Measurements from ENCODE around the gene RBBP8NL. TPM values are rescaled to one million over a fixed set of nuclear protein-coding genes. Genes with fewer than 3 reads are reported as not detected.

Gene RBBP8NL
- total and polyA plus RNA-seq, 2 donors (not counting 1 experiment from before 2014, with no cell fraction given), result not detected

- Histone ChIP-seq H3K36me3 (ENCODE audit: control insufficient read depth, insufficient read depth, low read length) (no peaks in the 10 kb centered on the region), H3K4me3 (replicated peaks in 1 of 4; ENCODE audit: control extremely low read depth in 1 of 4, insufficient read depth in 1 of 4, low read depth in 3 of 4, low read length in 4 of 4) (no peak overlapping the region), H2AFZ (ENCODE audit: low read length) (no peak overlapping the region), H3K9me3 (ENCODE audit: control insufficient read depth, insufficient read depth, low read depth, low read length) (no peaks in the 10 kb centered on the region), H3K27ac (ENCODE audit: insufficient read depth, low read length) (no peak overlapping the region), H4K20me1 (ENCODE audit: control insufficient read depth, extremely low read depth, insufficient read depth, low read length) (no peaks in the 10 kb centered on the region), H3K27me3 (ENCODE audit: control insufficient read depth, insufficient read depth, low read length) (no peaks in the 10 kb centered on the region), H3K9ac (ENCODE audit: insufficient read depth, low read length) (no peak overlapping the region), H3K4me2 (ENCODE audit: extremely low read depth, insufficient read depth, low read length) (no peak overlapping the region), H3K79me2 (ENCODE audit: control insufficient read depth, insufficient read depth, low read length) (peaks cover 2% of the 10 kb centered on the region), H3K4me1 (ENCODE audit: control insufficient read depth, extremely low read depth, insufficient read depth, low read length) (peaks cover 11% of the 10 kb centered on the region)
- DNase-seq (ENCODE audit: low read depth in 2 of 2), result no peak
- TF ChIP-seq CTCF (conservative IDR thresholded peaks at IDR 0.05 in 1 of 2, IDR thresholded peaks at IDR 0.05 in 1 of 2; ENCODE audit: low read depth in 1 of 2, low read length in 2 of 2), result no peak
- no peak for TF ChIP-seq EZH2 (IDR thresholded peaks at IDR 0.05; ENCODE audit: low read length, missing control alignments)
Measured at GRCh38 chr20:62404761-62405107, 22.6 kb downstream of the RBBP8NL start.

- Histone ChIP-seq H3K4me2 (ENCODE audit: extremely low read depth, insufficient read depth, low read length) (no peak overlapping the region), H3K27ac (ENCODE audit: insufficient read depth, low read length) (no peak overlapping the region), H3K36me3 (ENCODE audit: control insufficient read depth, insufficient read depth, low read length) (no peaks in the 10 kb centered on the region), H3K27me3 (ENCODE audit: control insufficient read depth, insufficient read depth, low read length) (no peaks in the 10 kb centered on the region), H4K20me1 (ENCODE audit: control insufficient read depth, extremely low read depth, insufficient read depth, low read length) (no peaks in the 10 kb centered on the region), H3K9ac (ENCODE audit: insufficient read depth, low read length) (no peak overlapping the region), H3K4me3 (replicated peaks in 1 of 4; ENCODE audit: control extremely low read depth in 1 of 4, insufficient read depth in 1 of 4, low read depth in 3 of 4, low read length in 4 of 4) (no peak overlapping the region), H3K4me1 (ENCODE audit: control insufficient read depth, extremely low read depth, insufficient read depth, low read length) (peaks cover 11% of the 10 kb centered on the region), H3K9me3 (ENCODE audit: control insufficient read depth, insufficient read depth, low read depth, low read length) (no peaks in the 10 kb centered on the region), H2AFZ (ENCODE audit: low read length) (no peak overlapping the region), H3K79me2 (ENCODE audit: control insufficient read depth, insufficient read depth, low read length) (peaks cover 2% of the 10 kb centered on the region)
- no peak for DNase-seq (ENCODE audit: low read depth in 2 of 2)
- no peak for TF ChIP-seq CTCF (conservative IDR thresholded peaks at IDR 0.05 in 1 of 2, IDR thresholded peaks at IDR 0.05 in 1 of 2; ENCODE audit: low read depth in 1 of 2, low read length in 2 of 2)
- TF ChIP-seq EZH2 (IDR thresholded peaks at IDR 0.05; ENCODE audit: low read length, missing control alignments), result no peak
Measured at GRCh38 chr20:62404112-62404665, 23.1 kb downstream of the RBBP8NL start.

GRCh38 chr20:62403331-62403730 is 24.0 kb downstream of the RBBP8NL start:
- peaks cover 11% of the 10 kb centered on the region for H3K4me1 ChIP-seq (ENCODE audit: control insufficient read depth, extremely low read depth, insufficient read depth, low read length)

More at GRCh38 chr20:62403331-62403730, 24.0 kb downstream of the RBBP8NL start:
- Histone ChIP-seq H3K27ac (ENCODE audit: insufficient read depth, low read length) (no peak overlapping the region), H3K9ac (ENCODE audit: insufficient read depth, low read length) (no peak overlapping the region), H3K9me3 (ENCODE audit: control insufficient read depth, insufficient read depth, low read depth, low read length) (no peaks in the 10 kb centered on the region), H3K4me3 (replicated peaks in 1 of 4; ENCODE audit: control extremely low read depth in 1 of 4, insufficient read depth in 1 of 4, low read depth in 3 of 4, low read length in 4 of 4) (no peak overlapping the region), H4K20me1 (ENCODE audit: control insufficient read depth, extremely low read depth, insufficient read depth, low read length) (no peaks in the 10 kb centered on the region), H3K36me3 (ENCODE audit: control insufficient read depth, insufficient read depth, low read length) (no peaks in the 10 kb centered on the region), H2AFZ (ENCODE audit: low read length) (no peak overlapping the region), H3K27me3 (ENCODE audit: control insufficient read depth, insufficient read depth, low read length) (no peaks in the 10 kb centered on the region), H3K79me2 (ENCODE audit: control insufficient read depth, insufficient read depth, low read length) (peaks cover 2% of the 10 kb centered on the region), H3K4me2 (ENCODE audit: extremely low read depth, insufficient read depth, low read length) (no peak overlapping the region)
- no peak for DNase-seq (ENCODE audit: low read depth in 2 of 2)
- TF ChIP-seq EZH2 (IDR thresholded peaks at IDR 0.05; ENCODE audit: low read length, missing control alignments), result no peak
- TF ChIP-seq CTCF (conservative IDR thresholded peaks at IDR 0.05 in 1 of 2, IDR thresholded peaks at IDR 0.05 in 1 of 2; ENCODE audit: low read depth in 1 of 2, low read length in 2 of 2), result no peak

All from fibroblast of lung (primary cell).